ENCODE results near the gene MALAT1.

Gene MALAT1

DNA sequence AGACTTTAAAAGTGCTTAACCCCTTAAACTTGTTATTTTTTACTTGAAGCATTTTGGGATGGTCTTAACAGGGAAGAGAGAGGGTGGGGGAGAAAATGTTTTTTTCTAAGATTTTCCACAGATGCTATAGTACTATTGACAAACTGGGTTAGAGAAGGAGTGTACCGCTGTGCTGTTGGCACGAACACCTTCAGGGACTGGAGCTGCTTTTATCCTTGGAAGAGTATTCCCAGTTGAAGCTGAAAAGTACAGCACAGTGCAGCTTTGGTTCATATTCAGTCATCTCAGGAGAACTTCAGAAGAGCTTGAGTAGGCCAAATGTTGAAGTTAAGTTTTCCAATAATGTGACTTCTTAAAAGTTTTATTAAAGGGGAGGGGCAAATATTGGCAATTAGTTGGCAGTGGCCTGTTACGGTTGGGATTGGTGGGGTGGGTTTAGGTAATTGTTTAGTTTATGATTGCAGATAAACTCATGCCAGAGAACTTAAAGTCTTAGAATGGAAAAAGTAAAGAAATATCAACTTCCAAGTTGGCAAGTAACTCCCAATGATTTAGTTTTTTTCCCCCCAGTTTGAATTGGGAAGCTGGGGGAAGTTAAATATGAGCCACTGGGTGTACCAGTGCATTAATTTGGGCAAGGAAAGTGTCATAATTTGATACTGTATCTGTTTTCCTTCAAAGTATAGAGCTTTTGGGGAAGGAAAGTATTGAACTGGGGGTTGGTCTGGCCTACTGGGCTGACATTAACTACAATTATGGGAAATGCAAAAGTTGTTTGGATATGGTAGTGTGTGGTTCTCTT lies 2.8 kb downstream of the MALAT1 start:
- Histone ChIP-seq H3K4me3 (peak overlapping the region; percentile 88), H3K27ac (peak overlapping the region; percentile 97)
- DNase-seq (ENCODE audit: low spot score) = no peak
- TF ChIP-seq, protein P1, sequence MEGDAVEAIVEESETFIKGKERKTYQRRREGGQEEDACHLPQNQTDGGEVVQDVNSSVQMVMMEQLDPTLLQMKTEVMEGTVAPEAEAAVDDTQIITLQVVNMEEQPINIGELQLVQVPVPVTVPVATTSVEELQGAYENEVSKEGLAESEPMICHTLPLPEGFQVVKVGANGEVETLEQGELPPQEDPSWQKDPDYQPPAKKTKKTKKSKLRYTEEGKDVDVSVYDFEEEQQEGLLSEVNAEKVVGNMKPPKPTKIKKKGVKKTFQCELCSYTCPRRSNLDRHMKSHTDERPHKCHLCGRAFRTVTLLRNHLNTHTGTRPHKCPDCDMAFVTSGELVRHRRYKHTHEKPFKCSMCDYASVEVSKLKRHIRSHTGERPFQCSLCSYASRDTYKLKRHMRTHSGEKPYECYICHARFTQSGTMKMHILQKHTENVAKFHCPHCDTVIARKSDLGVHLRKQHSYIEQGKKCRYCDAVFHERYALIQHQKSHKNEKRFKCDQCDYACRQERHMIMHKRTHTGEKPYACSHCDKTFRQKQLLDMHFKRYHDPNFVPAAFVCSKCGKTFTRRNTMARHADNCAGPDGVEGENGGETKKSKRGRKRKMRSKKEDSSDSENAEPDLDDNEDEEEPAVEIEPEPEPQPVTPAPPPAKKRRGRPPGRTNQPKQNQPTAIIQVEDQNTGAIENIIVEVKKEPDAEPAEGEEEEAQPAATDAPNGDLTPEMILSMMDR (IDR thresholded peaks at IDR 0.05) = no peak

DNA sequence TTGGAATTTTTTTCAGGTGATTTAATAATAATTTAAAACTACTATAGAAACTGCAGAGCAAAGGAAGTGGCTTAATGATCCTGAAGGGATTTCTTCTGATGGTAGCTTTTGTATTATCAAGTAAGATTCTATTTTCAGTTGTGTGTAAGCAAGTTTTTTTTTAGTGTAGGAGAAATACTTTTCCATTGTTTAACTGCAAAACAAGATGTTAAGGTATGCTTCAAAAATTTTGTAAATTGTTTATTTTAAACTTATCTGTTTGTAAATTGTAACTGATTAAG lies 3.4 kb downstream of the MALAT1 start:
- no peak for DNase-seq (ENCODE audit: low spot score)
- H3K4me3 ChIP-seq = peak overlapping the region; percentile 88
- TF ChIP-seq, protein P1 (IDR thresholded peaks at IDR 0.05) = no peak
- peak overlapping the region; percentile 97 for H3K27ac ChIP-seq

DNA sequence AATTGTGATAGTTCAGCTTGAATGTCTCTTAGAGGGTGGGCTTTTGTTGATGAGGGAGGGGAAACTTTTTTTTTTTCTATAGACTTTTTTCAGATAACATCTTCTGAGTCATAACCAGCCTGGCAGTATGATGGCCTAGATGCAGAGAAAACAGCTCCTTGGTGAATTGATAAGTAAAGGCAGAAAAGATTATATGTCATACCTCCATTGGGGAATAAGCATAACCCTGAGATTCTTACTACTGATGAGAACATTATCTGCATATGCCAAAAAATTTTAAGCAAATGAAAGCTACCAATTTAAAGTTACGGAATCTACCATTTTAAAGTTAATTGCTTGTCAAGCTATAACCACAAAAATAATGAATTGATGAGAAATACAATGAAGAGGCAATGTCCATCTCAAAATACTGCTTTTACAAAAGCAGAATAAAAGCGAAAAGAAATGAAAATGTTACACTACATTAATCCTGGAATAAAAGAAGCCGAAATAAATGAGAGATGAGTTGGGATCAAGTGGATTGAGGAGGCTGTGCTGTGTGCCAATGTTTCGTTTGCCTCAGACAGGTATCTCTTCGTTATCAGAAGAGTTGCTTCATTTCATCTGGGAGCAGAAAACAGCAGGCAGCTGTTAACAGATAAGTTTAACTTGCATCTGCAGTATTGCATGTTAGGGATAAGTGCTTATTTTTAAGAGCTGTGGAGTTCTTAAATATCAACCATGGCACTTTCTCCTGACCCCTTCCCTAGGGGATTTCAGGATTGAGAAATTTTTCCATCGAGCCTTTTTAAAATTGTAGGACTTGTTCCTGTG lies 3.9 kb downstream of the MALAT1 start:
- TF ChIP-seq, protein P1 (IDR thresholded peaks at IDR 0.05) = no peak
- peak overlapping the region; percentile 97 for H3K27ac ChIP-seq
- H3K4me3 ChIP-seq = peak overlapping the region; percentile 88
- DNase-seq (ENCODE audit: low spot score) = no peak

DNA sequence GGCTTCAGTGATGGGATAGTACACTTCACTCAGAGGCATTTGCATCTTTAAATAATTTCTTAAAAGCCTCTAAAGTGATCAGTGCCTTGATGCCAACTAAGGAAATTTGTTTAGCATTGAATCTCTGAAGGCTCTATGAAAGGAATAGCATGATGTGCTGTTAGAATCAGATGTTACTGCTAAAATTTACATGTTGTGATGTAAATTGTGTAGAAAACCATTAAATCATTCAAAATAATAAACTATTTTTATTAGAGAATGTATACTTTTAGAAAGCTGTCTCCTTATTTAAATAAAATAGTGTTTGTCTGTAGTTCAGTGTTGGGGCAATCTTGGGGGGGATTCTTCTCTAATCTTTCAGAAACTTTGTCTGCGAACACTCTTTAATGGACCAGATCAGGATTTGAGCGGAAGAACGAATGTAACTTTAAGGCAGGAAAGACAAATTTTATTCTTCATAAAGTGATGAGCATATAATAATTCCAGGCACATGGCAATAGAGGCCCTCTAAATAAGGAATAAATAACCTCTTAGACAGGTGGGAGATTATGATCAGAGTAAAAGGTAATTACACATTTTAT lies 4.6 kb downstream of the MALAT1 start:
- Histone ChIP-seq H3K4me3 (peak overlapping the region; percentile 88), H3K27ac (peak overlapping the region; percentile 97)
- DNase-seq (ENCODE audit: low spot score) = no peak
- TF ChIP-seq, protein P1 (IDR thresholded peaks at IDR 0.05) = no peak

DNA sequence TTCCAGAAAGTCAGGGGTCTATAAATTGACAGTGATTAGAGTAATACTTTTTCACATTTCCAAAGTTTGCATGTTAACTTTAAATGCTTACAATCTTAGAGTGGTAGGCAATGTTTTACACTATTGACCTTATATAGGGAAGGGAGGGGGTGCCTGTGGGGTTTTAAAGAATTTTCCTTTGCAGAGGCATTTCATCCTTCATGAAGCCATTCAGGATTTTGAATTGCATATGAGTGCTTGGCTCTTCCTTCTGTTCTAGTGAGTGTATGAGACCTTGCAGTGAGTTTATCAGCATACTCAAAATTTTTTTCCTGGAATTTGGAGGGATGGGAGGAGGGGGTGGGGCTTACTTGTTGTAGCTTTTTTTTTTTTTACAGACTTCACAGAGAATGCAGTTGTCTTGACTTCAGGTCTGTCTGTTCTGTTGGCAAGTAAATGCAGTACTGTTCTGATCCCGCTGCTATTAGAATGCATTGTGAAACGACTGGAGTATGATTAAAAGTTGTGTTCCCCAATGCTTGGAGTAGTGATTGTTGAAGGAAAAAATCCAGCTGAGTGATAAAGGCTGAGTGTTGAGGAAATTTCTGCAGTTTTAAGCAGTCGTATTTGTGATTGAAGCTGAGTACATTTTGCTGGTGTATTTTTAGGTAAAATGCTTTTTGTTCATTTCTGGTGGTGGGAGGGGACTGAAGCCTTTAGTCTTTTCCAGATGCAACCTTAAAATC lies 5.3 kb downstream of the MALAT1 start:
- no peak for DNase-seq (ENCODE audit: low spot score)
- TF ChIP-seq, protein P1 (IDR thresholded peaks at IDR 0.05) = no peak
- peak overlapping the region; percentile 97 for H3K27ac ChIP-seq
- peak overlapping the region; percentile 88 for H3K4me3 ChIP-seq

DNA sequence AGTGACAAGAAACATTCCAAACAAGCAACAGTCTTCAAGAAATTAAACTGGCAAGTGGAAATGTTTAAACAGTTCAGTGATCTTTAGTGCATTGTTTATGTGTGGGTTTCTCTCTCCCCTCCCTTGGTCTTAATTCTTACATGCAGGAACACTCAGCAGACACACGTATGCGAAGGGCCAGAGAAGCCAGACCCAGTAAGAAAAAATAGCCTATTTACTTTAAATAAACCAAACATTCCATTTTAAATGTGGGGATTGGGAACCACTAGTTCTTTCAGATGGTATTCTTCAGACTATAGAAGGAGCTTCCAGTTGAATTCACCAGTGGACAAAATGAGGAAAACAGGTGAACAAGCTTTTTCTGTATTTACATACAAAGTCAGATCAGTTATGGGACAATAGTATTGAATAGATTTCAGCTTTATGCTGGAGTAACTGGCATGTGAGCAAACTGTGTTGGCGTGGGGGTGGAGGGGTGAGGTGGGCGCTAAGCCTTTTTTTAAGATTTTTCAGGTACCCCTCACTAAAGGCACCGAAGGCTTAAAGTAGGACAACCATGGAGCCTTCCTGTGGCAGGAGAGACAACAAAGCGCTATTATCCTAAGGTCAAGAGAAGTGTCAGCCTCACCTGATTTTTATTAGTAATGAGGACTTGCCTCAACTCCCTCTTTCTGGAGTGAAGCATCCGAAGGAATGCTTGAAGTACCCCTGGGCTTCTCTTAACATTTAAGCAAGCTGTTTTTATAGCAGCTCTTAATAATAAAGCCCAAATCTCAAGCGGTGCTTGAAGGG lies 6.0 kb downstream of the MALAT1 start:
- H3K27ac ChIP-seq = peak overlapping the region; percentile 97
- H3K4me3 ChIP-seq = peak overlapping the region; percentile 88
- TF ChIP-seq, protein P1 (IDR thresholded peaks at IDR 0.05) = no peak
- DNase-seq (ENCODE audit: low spot score) = no peak
